Uterus (tissue), 4 donors: ENCODE measurements around the gene PDGFD. TPM values are rescaled to one million over a fixed set of nuclear protein-coding genes. Genes with fewer than 3 reads are reported as not detected.
"Not testable (repeated sequence)": the region's sequence is repeated elsewhere in the genome, so short reads cannot be mapped to it uniquely, and the experiment has no call there.

ENCODE experiments used
- DNase-seq, 2 donors: peaks; one replicate each; pipeline ENCODE4 v3.0.0-alpha.2; 2019 to 2020
- H3K27ac ChIP-seq, 2 donors: fragments of 200-600 bp; sonication (generic); 1 replicate in 1 of 2; 2 replicates in 1 of 2; pipeline ENCODE4 v1.5.1; 2016 to 2018
- H3K27me3 ChIP-seq, 2 donors: fragments of 200-600 bp; sonication (generic); one replicate each; pipeline ENCODE4 v1.5.1; 2018 to 2019; ENCODE audit warnings: control low read depth in 1 of 2
- H3K36me3 ChIP-seq, 2 donors: fragments of 200-600 bp; sonication (generic); one replicate each; pipeline ENCODE4 v1.5.1; 2019; ENCODE audit warnings: control low read depth in 1 of 2
- H3K4me1 ChIP-seq, 2 donors: fragments of 200-600 bp; sonication (generic); one replicate each; pipeline ENCODE4 v1.5.1; 2018 to 2019; ENCODE audit warnings: control low read depth in 1 of 2
- H3K4me3 ChIP-seq, 2 donors: fragments of 200-600 bp; sonication (generic); 1 replicate in 1 of 2; 2 replicates in 1 of 2; pipeline ENCODE4 v1.5.1; 2018 to 2019; ENCODE audit warnings: mild to moderate bottlenecking in 1 of 2
- H3K9me3 ChIP-seq, 2 donors: fragments of 200-600 bp; sonication (generic); one replicate each; pipeline ENCODE4 v1.5.1; 2019; ENCODE audit warnings: control low read depth in 1 of 2
- CTCF ChIP-seq, 4 experiments: fragments of 200-600 bp in 2 of 4; fragments of 450-650 bp in 2 of 4; sonication (generic) in 2 of 4; IDR thresholded peaks; one replicate each; pipeline ENCODE4 v1.5.1; 2016 to 2019; ENCODE audit warnings: antibody characterized with exemption in 4 of 4, mild to moderate bottlenecking in 2 of 4, moderate library complexity in 1 of 4
- POLR2A ChIP-seq, 2 donors: fragments of 450-650 bp; IDR thresholded peaks; one replicate each; pipeline ENCODE4 v1.6.1; 2016; ENCODE audit warnings: antibody characterized with exemption in 2 of 2, mild to moderate bottlenecking in 1 of 2, moderate library complexity in 1 of 2
- intact Hi-C: fragments of 100-400 bp; cut with DNase I; formaldehyde crosslinking; loops from one replicate; pipeline ENCODE4 v1.15.1; 2023; ENCODE audit warnings: low total_unique reads
- total RNA-seq, 4 donors: library from RNA; depleted of rRNA in 3 of 4; stranded (reverse); fragments of >200 nt in 3 of 4; gene quantifications; one replicate each; pipeline versions ENCODE4 v1.1.0 to v1.2.4, GENCODE V29; 2014 to 2023
- donor health status: DM: yes; HTN: yes; CAD: no.

The PDGFD gene
- total RNA-seq, 4 donors from 2014 or later = 2.8 to 57.9 (median 23.9) TPM

GRCh38 chr11:104053743-104054478 lies 110.0 kb downstream of the PDGFD start:
- Histone ChIP-seq H3K27ac (no peak overlapping the region), H3K27me3 (no peaks in the 10 kb centered on the region), H3K4me1 (no peaks in the 10 kb centered on the region), H3K36me3 (no peaks in the 10 kb centered on the region), H3K9me3 (no peaks in the 10 kb centered on the region), H3K4me3 (no peak overlapping the region)
- intact Hi-C loops = no loop called here
- TF ChIP-seq CTCF (IDR thresholded peaks at IDR 0.05) (no peak), POLR2A (IDR thresholded peaks at IDR 0.05) (no peak)
- no peak for DNase-seq

- Histone ChIP-seq H3K4me1 (no peaks in the 10 kb centered on the region), H3K4me3 (no peak overlapping the region), H3K36me3 (no peaks in the 10 kb centered on the region), H3K27me3 (no peaks in the 10 kb centered on the region), H3K27ac (no peak overlapping the region), H3K9me3 (no peaks in the 10 kb centered on the region)
- intact Hi-C loops = no loop called here
- TF ChIP-seq POLR2A (IDR thresholded peaks at IDR 0.05) (no peak), CTCF (IDR thresholded peaks at IDR 0.05) (no peak)
- DNase-seq = no peak
Measured at GRCh38 chr11:104051778-104052177, 112.2 kb downstream of the PDGFD start.

GRCh38 chr11:104049116-104049515 lies 114.8 kb downstream of the PDGFD start:
- H3K27ac ChIP-seq = no peak overlapping the region
- no peaks in the 10 kb centered on the region for H3K36me3 ChIP-seq
- intact Hi-C loops = no loop called here
- H3K4me1 ChIP-seq = no peaks in the 10 kb centered on the region
- no peaks in the 10 kb centered on the region for H3K27me3 ChIP-seq
- H3K9me3 ChIP-seq = no peaks in the 10 kb centered on the region
- no peak overlapping the region for H3K4me3 ChIP-seq
- no peak for DNase-seq
- no peak for TF ChIP-seq CTCF (IDR thresholded peaks at IDR 0.05)
- TF ChIP-seq POLR2A (IDR thresholded peaks at IDR 0.05) = no peak

GRCh38 chr11:104046858-104047257 lies 117.1 kb downstream of the PDGFD start:
- H3K4me1 ChIP-seq, H3K27ac ChIP-seq, H3K4me3 ChIP-seq, H3K9me3 ChIP-seq, DNase-seq, H3K27me3 ChIP-seq, intact Hi-C loops, H3K36me3 ChIP-seq: not testable (repeated sequence)

GRCh38 chr11:104046331-104046730 lies 117.6 kb downstream of the PDGFD start:
- Histone ChIP-seq H3K4me3 (no peak overlapping the region), H3K27me3 (no peaks in the 10 kb centered on the region), H3K27ac (no peak overlapping the region), H3K4me1 (no peaks in the 10 kb centered on the region), H3K36me3 (no peaks in the 10 kb centered on the region), H3K9me3 (no peaks in the 10 kb centered on the region)
- intact Hi-C loops = no loop called here
- DNase-seq = no peak
- TF ChIP-seq CTCF (IDR thresholded peaks at IDR 0.05) (no peak), POLR2A (IDR thresholded peaks at IDR 0.05) (no peak)
